ENCODE measurements around the gene SH3PXD2B. TPM values are rescaled to one million over a fixed set of nuclear protein-coding genes. Genes with fewer than 3 reads are reported as not detected.

SH3PXD2B gene
- total and polyA plus RNA-seq, 2 of the 13 experiments (the other 11 are each of a cell fraction or from before 2014, with no cell fraction given): 3.4 to 4.6 TPM

DNA sequence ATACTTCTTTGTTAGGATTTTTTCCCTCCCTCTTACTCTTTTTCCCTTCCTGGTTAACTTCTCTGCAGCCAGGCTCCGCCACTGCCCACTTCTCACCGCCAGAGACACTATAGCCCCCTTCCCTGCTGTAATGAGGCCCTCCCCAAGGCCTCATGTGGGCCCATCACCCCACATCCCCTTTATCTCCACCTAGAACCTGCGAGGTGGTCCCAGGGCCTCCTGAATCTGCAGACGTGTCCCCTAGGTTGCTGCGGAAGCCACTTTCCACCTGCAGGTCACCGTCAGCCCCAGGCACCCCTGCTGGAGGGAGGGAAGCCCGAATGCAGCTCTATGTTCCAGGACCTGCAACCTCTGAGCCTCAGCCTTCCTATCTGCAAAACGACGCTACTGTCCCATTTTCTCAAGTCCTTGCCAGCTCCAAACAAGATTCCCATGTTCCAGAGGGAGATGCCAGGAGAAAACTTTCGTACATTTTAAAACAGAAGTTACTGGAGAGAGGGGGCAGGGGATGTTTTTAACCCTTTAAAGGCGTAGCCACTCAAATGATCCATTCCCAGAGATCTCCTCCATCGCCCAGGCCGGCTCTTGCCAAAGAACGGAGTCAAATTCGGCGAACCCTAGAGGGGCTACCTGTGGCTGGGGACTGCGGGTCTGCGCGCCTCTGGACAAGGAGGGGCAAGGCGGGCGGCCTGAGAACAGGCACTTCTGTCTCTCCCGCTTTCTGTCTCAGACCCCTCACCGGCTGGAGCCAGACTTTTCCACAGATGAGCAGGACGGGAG is 929 bp downstream of the SH3PXD2B start (continued):
- no peak for TF ChIP-seq ZNF251 (CRISPR knock-in tag; IDR thresholded peaks at IDR 0.05)
- no peak for TF ChIP-seq ZKSCAN1 (IDR thresholded peaks at IDR 0.05; ENCODE audit: low read length)
- peak; percentile 15 for TF ChIP-seq SRSF1 (optimal IDR thresholded peaks at IDR 0.05; ENCODE audit: low read depth, low read length)
- TF ChIP-seq, protein P1, sequence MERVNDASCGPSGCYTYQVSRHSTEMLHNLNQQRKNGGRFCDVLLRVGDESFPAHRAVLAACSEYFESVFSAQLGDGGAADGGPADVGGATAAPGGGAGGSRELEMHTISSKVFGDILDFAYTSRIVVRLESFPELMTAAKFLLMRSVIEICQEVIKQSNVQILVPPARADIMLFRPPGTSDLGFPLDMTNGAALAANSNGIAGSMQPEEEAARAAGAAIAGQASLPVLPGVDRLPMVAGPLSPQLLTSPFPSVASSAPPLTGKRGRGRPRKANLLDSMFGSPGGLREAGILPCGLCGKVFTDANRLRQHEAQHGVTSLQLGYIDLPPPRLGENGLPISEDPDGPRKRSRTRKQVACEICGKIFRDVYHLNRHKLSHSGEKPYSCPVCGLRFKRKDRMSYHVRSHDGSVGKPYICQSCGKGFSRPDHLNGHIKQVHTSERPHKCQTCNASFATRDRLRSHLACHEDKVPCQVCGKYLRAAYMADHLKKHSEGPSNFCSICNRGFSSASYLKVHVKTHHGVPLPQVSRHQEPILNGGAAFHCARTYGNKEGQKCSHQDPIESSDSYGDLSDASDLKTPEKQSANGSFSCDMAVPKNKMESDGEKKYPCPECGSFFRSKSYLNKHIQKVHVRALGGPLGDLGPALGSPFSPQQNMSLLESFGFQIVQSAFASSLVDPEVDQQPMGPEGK (CRISPR knock-in tag; IDR thresholded peaks at IDR 0.05): peak; percentile 56; the same call in 1 of the 2 replicates
- no peak for TF ChIP-seq THAP11 (CRISPR knock-in tag; IDR thresholded peaks at IDR 0.05)
- TF ChIP-seq ETV6 (CRISPR knock-in tag; conservative IDR thresholded peaks at IDR 0.05): no peak
- 0 out of 2 replicates have a peak, but pooled peaks have one; percentile 16 for TF ChIP-seq KAT8 (CRISPR knock-in tag; IDR thresholded peaks at IDR 0.05)

- WGBS (ENCODE audit: low lambda C conversion rate): 75% methylated on average over 18 of the region's 18 CpGs
- CTCF ChIA-PET (ENCODE audit: low intra/inter-chr PET ratio, low total read pairs): no interaction called here
- TF ChIP-seq HDAC2 (CRISPR knock-in tag; IDR thresholded peaks at IDR 0.05) (no peak), TBX2 (CRISPR knock-in tag; IDR thresholded peaks at IDR 0.05; ENCODE audit: borderline replicate concordance) (0 out of 2 replicates have a peak, but pooled peaks have one; percentile 2), TCF7 (IDR thresholded peaks at IDR 0.05; ENCODE audit: low read depth) (no peak), ZNF280B (CRISPR knock-in tag; IDR thresholded peaks at IDR 0.05; ENCODE audit: borderline replicate concordance) (no peak), ZC3H4 (CRISPR knock-in tag; IDR thresholded peaks at IDR 0.05; ENCODE audit: borderline replicate concordance) (no peak), ZNF607 (CRISPR knock-in tag; IDR thresholded peaks at IDR 0.05; ENCODE audit: borderline replicate concordance) (no peak), SRF (IDR thresholded peaks at IDR 0.05; ENCODE audit: low read depth, low read length) (0 out of 2 replicates have a peak, but pooled peaks have one; percentile 50), POLR2AphosphoS5 (IDR thresholded peaks at IDR 0.05; ENCODE audit: low read depth, low read length) (no peak), ZNF768 (CRISPR knock-in tag; IDR thresholded peaks at IDR 0.05) (peak; percentile 28; the same call in 1 of the 2 replicates)
Observed at GRCh38 chr5:172452398-172453205, 1.7 kb downstream of the SH3PXD2B start.

More at GRCh38 chr5:172452398-172453205, 1.7 kb downstream of the SH3PXD2B start:
- Histone ChIP-seq H3K4me2 (ENCODE audit: low read depth, low read length) (peak overlapping the region; percentile 99), H3K27me3 (ENCODE audit: control insufficient read depth in 1 of 2, insufficient read depth in 2 of 2, low read length in 2 of 2) (no peaks in the 10 kb centered on the region; a peak in 1 of 5 replicates), H3K4me3 (replicated peaks in 1 of 3; ENCODE audit: insufficient read depth in 1 of 3, low read depth in 2 of 3, low read length in 3 of 3) (peak overlapping the region in 2 of 3 experiments; percentile 68 to 80; a peak in 1 of 6 replicates), H4K20me1 (ENCODE audit: insufficient read depth, low read length) (peaks cover 8% of the 10 kb centered on the region), H3K27ac (ENCODE audit: extremely low read length, insufficient read depth, low read length) (peak overlapping the region; percentile 6), H2AFZ (ENCODE audit: low read length) (no peak overlapping the region), H3K9me3 (ENCODE audit: low read length) (no peaks in the 10 kb centered on the region), H3K36me3 (replicated peaks in 1 of 2; ENCODE audit: control insufficient read depth in 1 of 2, insufficient read depth in 2 of 2, low read length in 2 of 2) (no peaks in the 10 kb centered on the region), H3K79me2 (ENCODE audit: insufficient read depth, low read length) (peaks cover 2% of the 10 kb centered on the region), H3K9ac (ENCODE audit: insufficient read depth, low read depth, low read length) (no peak overlapping the region), H3K4me1 (ENCODE audit: insufficient read depth, low read length) (peaks cover 45% of the 10 kb centered on the region)
- DNase-seq (ENCODE audit: low spot score) (no peak), ATAC-seq (no peak), FAIRE-seq (no peak)
- POLR2A ChIA-PET: interaction anchor here (0.8 kb wide), 1 partner anchor 406 kb away, joined by 3 read pairs; no protein-coding TSS in a partner anchor
- no TSS peak for BruUV-seq (replicated peaks)
- in situ Hi-C loops (cut with HindIII; ENCODE audit: extremely low pct_ligation_motif_present, low pct_unique_long_range_greater_than_20kb) (loop anchor here (5.0 kb wide), 1 partner anchor 35 kb away; no protein-coding TSS in a partner anchor), intact Hi-C loops (cut with micrococcal nuclease; ENCODE audit: unreplicated experiment) (loop anchor here (1.0 to 5.0 kb wide), 2 partner anchors 97 to 160 kb away; no protein-coding TSS in a partner anchor)
